ENCODE results near the gene IFT43. TPM values are rescaled to one million over a fixed set of nuclear protein-coding genes. Genes with fewer than 3 reads are reported as not detected.

Gene IFT43
- total and polyA plus RNA-seq, 8 donors, result 23.1 to 51.1 (median 42.0) TPM

GRCh38 chr14:75946785-75947184 is 38.8 kb upstream of the IFT43 start:
- DNase-seq (no peak), ATAC-seq (no peak)
- Histone ChIP-seq H3K4me3 (no peak overlapping the region), H3K27ac (no peak overlapping the region), H3K27me3 (no peaks in the 10 kb centered on the region), H3K4me1 (no peaks in the 10 kb centered on the region), H3K36me3 (peaks cover 0 to 3% of the 10 kb centered on the region in 2 donors), H3K9me3 (no peaks in the 10 kb centered on the region)
- intact Hi-C loops (cut with DNase I), result no loop called here
- no peak for TF ChIP-seq CTCF (IDR thresholded peaks at IDR 0.05)

- TF ChIP-seq CTCF (IDR thresholded peaks at IDR 0.05), result no peak
- Histone ChIP-seq H3K4me1 (no peaks in the 10 kb centered on the region), H3K36me3 (no peaks in the 10 kb centered on the region), H3K9me3 (no peaks in the 10 kb centered on the region), H3K27ac (no peak overlapping the region), H3K27me3 (no peaks in the 10 kb centered on the region), H3K4me3 (no peak overlapping the region)
- DNase-seq, result no peak
- no peak for ATAC-seq
- intact Hi-C loops (cut with DNase I), result no loop called here
Observed at GRCh38 chr14:75952489-75952888, 33.1 kb upstream of the IFT43 start.

- TF ChIP-seq CTCF (IDR thresholded peaks at IDR 0.05), result no peak
- peaks cover 0 to 28% of the 10 kb centered on the region in 2 donors for H3K36me3 ChIP-seq
- no peaks in the 10 kb centered on the region for H3K9me3 ChIP-seq
- ATAC-seq, result no peak
- no peaks in the 10 kb centered on the region for H3K27me3 ChIP-seq
- no peak overlapping the region for H3K27ac ChIP-seq
- H3K4me3 ChIP-seq, result no peak overlapping the region
- no peak for DNase-seq
- intact Hi-C loops (cut with DNase I), result no loop called here
- H3K4me1 ChIP-seq, result no peaks in the 10 kb centered on the region
Observed at GRCh38 chr14:75959031-75959430, 26.5 kb upstream of the IFT43 start.

- ATAC-seq, result no peak
- H3K9me3 ChIP-seq, result no peaks in the 10 kb centered on the region
- TF ChIP-seq CTCF (IDR thresholded peaks at IDR 0.05), result no peak
- H3K4me1 ChIP-seq, result no peaks in the 10 kb centered on the region
- H3K27ac ChIP-seq, result no peak overlapping the region
- H3K36me3 ChIP-seq, result peaks cover 0 to 32% of the 10 kb centered on the region in 2 donors
- DNase-seq, result no peak
- H3K4me3 ChIP-seq, result no peak overlapping the region
- H3K27me3 ChIP-seq, result no peaks in the 10 kb centered on the region
- intact Hi-C loops (cut with DNase I), result no loop called here
Observed at GRCh38 chr14:75960231-75960630, 25.3 kb upstream of the IFT43 start.

- DNase-seq, result no peak
- H3K36me3 ChIP-seq, result peaks cover 0 to 36% of the 10 kb centered on the region in 2 donors
- ATAC-seq, result no peak
Observed at GRCh38 chr14:75961662-75962061, 23.9 kb upstream of the IFT43 start.

More at GRCh38 chr14:75961662-75962061, 23.9 kb upstream of the IFT43 start:
- Histone ChIP-seq H3K4me1 (no peaks in the 10 kb centered on the region), H3K9me3 (no peaks in the 10 kb centered on the region), H3K4me3 (no peak overlapping the region), H3K27ac (no peak overlapping the region), H3K27me3 (no peaks in the 10 kb centered on the region)
- intact Hi-C loops (cut with DNase I), result no loop called here
- no peak for TF ChIP-seq CTCF (IDR thresholded peaks at IDR 0.05)

All from left lung (tissue), 10 donors.